GM12891 (cell line): ENCODE data around the gene LYPD8.

ENCODE experiments used
- PAX5 ChIP-seq: IDR thresholded peaks from 2 replicates; pipeline ENCODE4 v1.6.1; 2011; ENCODE audit warnings: low read length, moderate library complexity, mild to moderate bottlenecking; ENCODE audit not compliant: insufficient read depth, severe bottlenecking
- POLR2A ChIP-seq: IDR thresholded peaks from 2 replicates; pipeline ENCODE4 v1.6.1; 2011; ENCODE audit warnings: low read depth, low read length, control low read depth
- POLR2AphosphoS5 ChIP-seq: IDR thresholded peaks from 2 replicates; pipeline ENCODE4 v1.6.1; 2011; ENCODE audit warnings: low read depth, low read length, control low read depth
- POU2F2 ChIP-seq: IDR thresholded peaks from 2 replicates; pipeline ENCODE4 v1.6.1; 2011; ENCODE audit warnings: low read depth, mild to moderate bottlenecking, control low read depth, low read length, moderate library complexity
- SPI1 ChIP-seq: IDR thresholded peaks from 2 replicates; pipeline ENCODE4 v1.6.1; 2011; ENCODE audit warnings: low read depth, low read length, control low read depth
- TAF1 ChIP-seq: IDR thresholded peaks from 2 replicates; pipeline ENCODE4 v1.6.1; 2011; ENCODE audit warnings: low read depth, low read length, control low read depth

- no peak for TF ChIP-seq POLR2AphosphoS5
- no peak for TF ChIP-seq POLR2A
- no peak for TF ChIP-seq TAF1
- TF ChIP-seq PAX5 = no peak
- no peak for TF ChIP-seq POU2F2
- no peak for TF ChIP-seq SPI1
These were observed 23.3 kb upstream of the LYPD8 start for GRCh38 chr1:248778906-248779305.
